K562 (cell line): ENCODE data around the gene ZMPSTE24. TPM values are rescaled to one million over a fixed set of nuclear protein-coding genes. Genes with fewer than 3 reads are reported as not detected.

Source experiments
- ATF1 ChIP-seq, 2 experiments: fragments of 450-650 bp in 1 of 2; IDR thresholded peaks; 2 replicates each; pipeline ENCODE4 v1.6.1; 2016; ENCODE audit warnings: missing compliant biosample characterization in 1 of 2, missing genetic modification characterization in 1 of 2
- CTBP1 ChIP-seq: fragments of 450-650 bp; IDR thresholded peaks from 2 replicates; pipeline ENCODE4 v1.6.1; 2016; ENCODE audit warnings: borderline replicate concordance
- ELF1 ChIP-seq: fragments of 200-800 bp; sonication (Bioruptor generic); IDR thresholded peaks from 2 replicates; pipeline ENCODE4 v1.6.1; 2016; ENCODE audit warnings: missing genetic modification characterization, missing compliant biosample characterization
- FOS ChIP-seq: IDR thresholded peaks from 3 replicates; pipeline ENCODE4 v1.6.1; 2011; ENCODE audit not compliant: insufficient read length; ENCODE audit errors: extremely low read depth
- HLTF ChIP-seq: fragments of 450-650 bp; IDR thresholded peaks from 2 replicates; pipeline ENCODE4 v1.6.1; 2016
- HOXB6 ChIP-seq: fragments of 250-450 bp; sonication (Bioruptor Pico); IDR thresholded peaks from 2 replicates; pipeline ENCODE4 v1.5.1; 2022; ENCODE audit warnings: mild to moderate bottlenecking, borderline replicate concordance
- ILF3 ChIP-seq: fragments of 450-650 bp; IDR thresholded peaks from 2 replicates; pipeline ENCODE4 v1.6.1; 2018; ENCODE audit warnings: antibody characterized with exemption, mild to moderate bottlenecking, moderate library complexity, borderline replicate concordance
- KDM2B ChIP-seq: fragments of 250-450 bp; sonication (Bioruptor Pico); IDR thresholded peaks from 2 replicates; pipeline ENCODE4 v1.8.0; 2021; ENCODE audit warnings: mild to moderate bottlenecking, moderate library complexity
- NELFE ChIP-seq: IDR thresholded peaks from 2 replicates; pipeline ENCODE4 v1.6.1; 2011; ENCODE audit warnings: mild to moderate bottlenecking; ENCODE audit not compliant: insufficient read depth, insufficient read length
- PTBP1 ChIP-seq: fragments of 200-400 bp; formaldehyde crosslinking; IDR thresholded peaks from 2 replicates; pipeline ENCODE4 v1.6.1; 2017; ENCODE audit warnings: low read depth, low read length
- ZNF24 ChIP-seq: fragments of 450-650 bp; IDR thresholded peaks from 2 replicates; pipeline ENCODE4 v1.6.1; 2016
- polyA plus RNA-seq, 8 experiments: library from polyadenylated mRNA; depleted of rRNA in 4 of 8; stranded (reverse) in 5 of 8; unstranded in 3 of 8; fragments of >200 nt; fragmentation: Nextera tagmentation in 2 of 8; fragmentation: Illumina TruSeq in 1 of 8; extraction: Ambion mirVana in 2 of 8; extraction: Trizol in 1 of 8; gene quantifications; 2 replicates each; pipeline versions ENCODE4 v1.2.1 to v1.2.3, GENCODE V29; 2011 to 2014; ENCODE audit warnings: inconsistent platforms in 1 of 8, missing spikeins in 1 of 8
- total RNA-seq, 7 experiments: library from RNA; depleted of rRNA in 6 of 7; stranded (reverse); fragments of >200 nt in 6 of 7; fragmentation: Illumina TruSeq in 2 of 7; extraction: Trizol in 2 of 7; gene quantifications; 2 replicates each; pipeline versions ENCODE4 v1.2.1 to v1.2.3, GENCODE V29; 2011 to 2021; ENCODE audit warnings: low replicate concordance in 1 of 7
- TF ChIP-seq, protein P1 (sequence below), 2 experiments: fragments of 450-650 bp; formaldehyde crosslinking in 1 of 2; IDR thresholded peaks; 2 replicates each; pipeline versions ENCODE4 v1.4.0 to v1.6.1; 2014 to 2020; ENCODE audit warnings: mild to moderate bottlenecking in 2 of 2, borderline replicate concordance in 1 of 2, low read depth in 1 of 2
- TF ChIP-seq, protein P2 (sequence below): fragments of 450-650 bp; IDR thresholded peaks from one replicate; pipeline ENCODE4 v1.6.1; 2018; ENCODE audit warnings: mild to moderate bottlenecking, moderate library complexity; ENCODE audit not compliant: partially characterized antibody
- TF ChIP-seq, protein P3 (sequence below): fragments of 250-450 bp; sonication (Bioruptor Pico); IDR thresholded peaks from 2 replicates; pipeline ENCODE4 v1.5.0; 2021; ENCODE audit warnings: mild to moderate bottlenecking, borderline replicate concordance
- TF ChIP-seq, protein P4 (sequence below): sonication (generic); formaldehyde crosslinking; IDR thresholded peaks from 2 replicates; pipeline ENCODE4 v1.8.1; 2023; ENCODE audit warnings: mild to moderate bottlenecking, missing genetic modification reagents, moderate library complexity

The ZMPSTE24 gene
- total and polyA plus RNA-seq, 9 of the 15 experiments (the other 6 are each of a cell fraction or from before 2014, with no cell fraction given) = 30.7 to 75.9 (median 64.3) TPM

DNA sequence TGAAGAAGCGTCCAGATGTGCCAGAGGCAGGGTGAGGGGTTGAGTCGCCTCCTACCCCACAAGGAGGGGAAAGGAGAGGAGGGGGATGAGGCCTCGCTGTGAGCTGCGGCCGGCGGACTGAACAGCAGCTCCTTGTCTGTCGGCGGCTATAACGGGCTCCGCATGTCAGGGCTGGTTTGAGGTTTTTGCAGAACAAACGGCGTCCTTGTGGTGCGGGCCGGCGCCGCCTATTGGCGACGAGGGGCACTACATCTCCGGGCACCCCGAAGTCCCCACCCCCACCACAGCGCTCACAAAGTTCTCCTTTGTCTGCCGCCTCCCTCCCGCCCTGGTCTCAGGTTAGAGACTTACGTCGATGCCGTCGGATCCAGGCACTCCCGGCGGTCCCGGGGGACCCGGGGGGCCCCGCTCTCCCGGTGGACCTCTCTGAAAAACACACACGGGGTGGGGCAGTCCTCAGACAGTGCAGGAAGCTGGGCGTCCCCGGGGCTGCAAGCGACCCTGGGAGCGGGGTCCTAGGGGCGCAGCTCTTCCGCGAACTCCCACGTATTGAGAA, 57.3 kb downstream of the ZMPSTE24 start (continued):
- TF ChIP-seq, protein P1, sequence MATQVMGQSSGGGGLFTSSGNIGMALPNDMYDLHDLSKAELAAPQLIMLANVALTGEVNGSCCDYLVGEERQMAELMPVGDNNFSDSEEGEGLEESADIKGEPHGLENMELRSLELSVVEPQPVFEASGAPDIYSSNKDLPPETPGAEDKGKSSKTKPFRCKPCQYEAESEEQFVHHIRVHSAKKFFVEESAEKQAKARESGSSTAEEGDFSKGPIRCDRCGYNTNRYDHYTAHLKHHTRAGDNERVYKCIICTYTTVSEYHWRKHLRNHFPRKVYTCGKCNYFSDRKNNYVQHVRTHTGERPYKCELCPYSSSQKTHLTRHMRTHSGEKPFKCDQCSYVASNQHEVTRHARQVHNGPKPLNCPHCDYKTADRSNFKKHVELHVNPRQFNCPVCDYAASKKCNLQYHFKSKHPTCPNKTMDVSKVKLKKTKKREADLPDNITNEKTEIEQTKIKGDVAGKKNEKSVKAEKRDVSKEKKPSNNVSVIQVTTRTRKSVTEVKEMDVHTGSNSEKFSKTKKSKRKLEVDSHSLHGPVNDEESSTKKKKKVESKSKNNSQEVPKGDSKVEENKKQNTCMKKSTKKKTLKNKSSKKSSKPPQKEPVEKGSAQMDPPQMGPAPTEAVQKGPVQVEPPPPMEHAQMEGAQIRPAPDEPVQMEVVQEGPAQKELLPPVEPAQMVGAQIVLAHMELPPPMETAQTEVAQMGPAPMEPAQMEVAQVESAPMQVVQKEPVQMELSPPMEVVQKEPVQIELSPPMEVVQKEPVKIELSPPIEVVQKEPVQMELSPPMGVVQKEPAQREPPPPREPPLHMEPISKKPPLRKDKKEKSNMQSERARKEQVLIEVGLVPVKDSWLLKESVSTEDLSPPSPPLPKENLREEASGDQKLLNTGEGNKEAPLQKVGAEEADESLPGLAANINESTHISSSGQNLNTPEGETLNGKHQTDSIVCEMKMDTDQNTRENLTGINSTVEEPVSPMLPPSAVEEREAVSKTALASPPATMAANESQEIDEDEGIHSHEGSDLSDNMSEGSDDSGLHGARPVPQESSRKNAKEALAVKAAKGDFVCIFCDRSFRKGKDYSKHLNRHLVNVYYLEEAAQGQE (IDR thresholded peaks at IDR 0.05; ENCODE audit: borderline replicate concordance) = peak; percentile 73
- TF ChIP-seq, protein P1 (CRISPR knock-in tag; IDR thresholded peaks at IDR 0.05; ENCODE audit: low read depth) = no peak
- TF ChIP-seq, protein P2, sequence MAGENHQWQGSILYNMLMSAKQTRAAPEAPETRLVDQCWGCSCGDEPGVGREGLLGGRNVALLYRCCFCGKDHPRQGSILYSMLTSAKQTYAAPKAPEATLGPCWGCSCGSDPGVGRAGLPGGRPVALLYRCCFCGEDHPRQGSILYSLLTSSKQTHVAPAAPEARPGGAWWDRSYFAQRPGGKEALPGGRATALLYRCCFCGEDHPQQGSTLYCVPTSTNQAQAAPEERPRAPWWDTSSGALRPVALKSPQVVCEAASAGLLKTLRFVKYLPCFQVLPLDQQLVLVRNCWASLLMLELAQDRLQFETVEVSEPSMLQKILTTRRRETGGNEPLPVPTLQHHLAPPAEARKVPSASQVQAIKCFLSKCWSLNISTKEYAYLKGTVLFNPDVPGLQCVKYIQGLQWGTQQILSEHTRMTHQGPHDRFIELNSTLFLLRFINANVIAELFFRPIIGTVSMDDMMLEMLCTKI = no peak
- TF ChIP-seq ILF3 (no peak), HOXB6 (CRISPR knock-in tag) (no peak), NELFE (no peak), KDM2B (CRISPR knock-in tag) (no peak), HLTF (no peak), ZNF24 (no peak), ELF1 (tag) (no peak), FOS (no peak), CTBP1 (0 out of 2 replicates have a peak, but pooled peaks have one; percentile 51), PTBP1 (no peak), ATF1 (CRISPR knock-in tag; IDR thresholded peaks at IDR 0.05) (no peak), ATF1 (tag; IDR thresholded peaks at IDR 0.05) (0 out of 2 replicates have a peak, but pooled peaks have one; percentile 28)
- TF ChIP-seq, protein P3, sequence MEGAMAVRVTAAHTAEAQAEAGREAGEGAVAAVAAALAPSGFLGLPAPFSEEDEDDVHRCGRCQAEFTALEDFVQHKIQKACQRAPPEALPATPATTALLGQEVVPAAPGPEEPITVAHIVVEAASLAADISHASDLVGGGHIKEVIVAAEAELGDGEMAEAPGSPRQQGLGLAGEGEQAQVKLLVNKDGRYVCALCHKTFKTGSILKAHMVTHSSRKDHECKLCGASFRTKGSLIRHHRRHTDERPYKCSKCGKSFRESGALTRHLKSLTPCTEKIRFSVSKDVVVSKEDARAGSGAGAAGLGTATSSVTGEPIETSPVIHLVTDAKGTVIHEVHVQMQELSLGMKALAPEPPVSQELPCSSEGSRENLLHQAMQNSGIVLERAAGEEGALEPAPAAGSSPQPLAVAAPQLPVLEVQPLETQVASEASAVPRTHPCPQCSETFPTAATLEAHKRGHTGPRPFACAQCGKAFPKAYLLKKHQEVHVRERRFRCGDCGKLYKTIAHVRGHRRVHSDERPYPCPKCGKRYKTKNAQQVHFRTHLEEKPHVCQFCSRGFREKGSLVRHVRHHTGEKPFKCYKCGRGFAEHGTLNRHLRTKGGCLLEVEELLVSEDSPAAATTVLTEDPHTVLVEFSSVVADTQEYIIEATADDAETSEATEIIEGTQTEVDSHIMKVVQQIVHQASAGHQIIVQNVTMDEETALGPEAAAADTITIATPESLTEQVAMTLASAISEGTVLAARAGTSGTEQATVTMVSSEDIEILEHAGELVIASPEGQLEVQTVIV (CRISPR knock-in tag) = no peak
- TF ChIP-seq, protein P4, sequence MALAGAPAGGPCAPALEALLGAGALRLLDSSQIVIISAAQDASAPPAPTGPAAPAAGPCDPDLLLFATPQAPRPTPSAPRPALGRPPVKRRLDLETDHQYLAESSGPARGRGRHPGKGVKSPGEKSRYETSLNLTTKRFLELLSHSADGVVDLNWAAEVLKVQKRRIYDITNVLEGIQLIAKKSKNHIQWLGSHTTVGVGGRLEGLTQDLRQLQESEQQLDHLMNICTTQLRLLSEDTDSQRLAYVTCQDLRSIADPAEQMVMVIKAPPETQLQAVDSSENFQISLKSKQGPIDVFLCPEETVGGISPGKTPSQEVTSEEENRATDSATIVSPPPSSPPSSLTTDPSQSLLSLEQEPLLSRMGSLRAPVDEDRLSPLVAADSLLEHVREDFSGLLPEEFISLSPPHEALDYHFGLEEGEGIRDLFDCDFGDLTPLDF (CRISPR knock-in tag) = no peak
